Omental fat pad (tissue), 4 donors: ENCODE measurements around the gene KPNA5. TPM values are rescaled to one million over a fixed set of nuclear protein-coding genes. Genes with fewer than 3 reads are reported as not detected.
"Not testable (repeated sequence)": the region's sequence is repeated elsewhere in the genome, so short reads cannot be mapped to it uniquely, and the experiment has no call there.

Source experiments
- ATAC-seq: fragments of 150-250 bp; one replicate; pipeline ENCODE4 v1.9.1; 2016; ENCODE audit warnings: mild to moderate bottlenecking, moderate library complexity; ENCODE audit not compliant: low FRiP score
- DNase-seq: peaks from one replicate; pipeline ENCODE4 v3.0.0-alpha.2; 2019; ENCODE audit warnings: low spot score
- total RNA-seq, 4 donors: library from RNA; depleted of rRNA; stranded (reverse); fragments of >200 nt; gene quantifications; one replicate each; pipeline ENCODE4 v1.1.0, GENCODE V29; 2016
- TF ChIP-seq, protein P1 (sequence below), 3 donors: fragments of 450-650 bp; IDR thresholded peaks; one replicate each; pipeline ENCODE4 v1.5.1; 2016 to 2017; ENCODE audit warnings: antibody characterized with exemption in 3 of 3, mild to moderate bottlenecking in 3 of 3, moderate library complexity in 2 of 3

The KPNA5 gene
- total RNA-seq, 4 donors from 2014 or later: 5.8 to 9.8 (median 8.5) TPM

DNA sequence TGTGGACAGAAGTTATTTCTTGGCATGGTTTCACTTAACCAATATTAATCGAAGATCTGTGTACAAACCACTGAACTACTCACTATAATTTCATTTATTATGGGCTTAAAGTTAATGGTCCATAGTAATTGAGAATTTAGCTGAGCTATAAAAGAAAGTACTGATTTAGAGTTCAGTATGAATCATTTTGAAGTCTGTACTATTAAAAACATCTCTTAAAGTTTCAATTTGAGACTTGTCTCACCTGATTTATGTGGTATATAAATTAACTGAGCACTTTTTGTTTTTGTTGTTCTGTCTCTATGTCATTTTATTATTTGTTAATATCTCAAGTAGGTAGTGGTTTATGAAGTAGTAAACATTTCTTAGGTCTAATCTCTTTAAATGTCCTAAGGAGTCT lies 24.9 kb downstream of the KPNA5 start:
- ATAC-seq (no peak), DNase-seq (no peak)
- TF ChIP-seq, protein P1, sequence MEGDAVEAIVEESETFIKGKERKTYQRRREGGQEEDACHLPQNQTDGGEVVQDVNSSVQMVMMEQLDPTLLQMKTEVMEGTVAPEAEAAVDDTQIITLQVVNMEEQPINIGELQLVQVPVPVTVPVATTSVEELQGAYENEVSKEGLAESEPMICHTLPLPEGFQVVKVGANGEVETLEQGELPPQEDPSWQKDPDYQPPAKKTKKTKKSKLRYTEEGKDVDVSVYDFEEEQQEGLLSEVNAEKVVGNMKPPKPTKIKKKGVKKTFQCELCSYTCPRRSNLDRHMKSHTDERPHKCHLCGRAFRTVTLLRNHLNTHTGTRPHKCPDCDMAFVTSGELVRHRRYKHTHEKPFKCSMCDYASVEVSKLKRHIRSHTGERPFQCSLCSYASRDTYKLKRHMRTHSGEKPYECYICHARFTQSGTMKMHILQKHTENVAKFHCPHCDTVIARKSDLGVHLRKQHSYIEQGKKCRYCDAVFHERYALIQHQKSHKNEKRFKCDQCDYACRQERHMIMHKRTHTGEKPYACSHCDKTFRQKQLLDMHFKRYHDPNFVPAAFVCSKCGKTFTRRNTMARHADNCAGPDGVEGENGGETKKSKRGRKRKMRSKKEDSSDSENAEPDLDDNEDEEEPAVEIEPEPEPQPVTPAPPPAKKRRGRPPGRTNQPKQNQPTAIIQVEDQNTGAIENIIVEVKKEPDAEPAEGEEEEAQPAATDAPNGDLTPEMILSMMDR (IDR thresholded peaks at IDR 0.05): no peak

DNA sequence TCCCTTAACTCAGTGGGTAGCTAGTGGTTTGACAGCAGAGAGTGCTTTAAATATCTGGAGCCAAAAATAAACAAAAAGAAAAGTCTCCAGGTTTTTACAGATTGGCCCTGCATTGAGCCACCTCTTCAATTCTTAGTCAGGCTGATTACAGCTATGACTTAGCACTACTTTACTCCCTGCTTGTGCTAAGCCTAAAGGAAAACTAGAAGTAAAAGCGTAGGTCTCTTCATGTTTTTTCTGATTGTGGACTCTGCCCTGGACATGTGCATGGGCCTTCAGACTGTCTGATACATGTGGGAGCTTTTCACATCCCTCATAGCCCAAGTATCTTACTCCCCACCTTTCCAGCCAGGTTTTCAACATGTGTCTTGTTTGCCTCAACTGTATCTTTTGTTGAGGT lies 33.3 kb downstream of the KPNA5 start:
- TF ChIP-seq, protein P1 (IDR thresholded peaks at IDR 0.05): no peak
- DNase-seq (no peak), ATAC-seq (no peak)

DNA sequence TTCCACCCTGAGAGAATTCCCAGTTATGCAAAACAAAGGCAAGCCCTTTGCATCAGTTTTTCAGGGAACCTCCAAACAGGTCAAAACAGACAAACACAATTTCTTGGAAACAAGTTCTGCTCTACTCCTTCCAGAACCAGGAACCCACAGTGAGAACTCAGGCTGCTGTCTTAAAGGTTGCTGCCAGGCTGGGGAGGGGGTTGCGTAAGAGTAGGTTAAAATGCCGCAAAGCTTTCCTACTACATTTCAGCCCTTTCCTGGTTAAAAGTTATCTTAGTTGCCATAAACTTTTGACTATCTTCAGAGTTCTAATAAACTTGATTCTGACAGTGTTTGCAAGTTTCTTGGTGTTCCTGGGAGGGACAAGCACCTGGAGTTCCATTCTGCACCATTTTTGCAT lies 33.8 kb downstream of the KPNA5 start:
- ATAC-seq: no peak

DNA sequence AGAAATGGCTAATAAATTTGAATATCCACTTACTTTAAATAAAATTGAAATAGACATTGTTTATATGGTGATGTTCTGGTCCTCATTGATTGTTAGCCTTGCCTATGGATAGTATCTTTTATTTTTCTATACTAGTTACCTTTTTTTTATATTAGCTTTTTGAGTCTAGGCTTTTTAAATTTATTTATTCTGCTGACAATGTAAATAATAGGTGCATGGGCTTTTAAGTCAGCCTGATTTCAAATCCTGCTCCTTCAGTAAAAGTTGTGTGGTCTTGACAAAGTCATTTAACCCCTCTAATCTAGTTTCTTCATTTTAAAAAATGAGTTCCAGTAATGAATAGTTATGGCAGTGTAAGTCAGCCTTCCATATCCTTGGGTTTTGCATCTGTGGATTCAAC lies 45.9 kb downstream of the KPNA5 start:
- ATAC-seq (no peak), DNase-seq (no peak)
- TF ChIP-seq, protein P1 (IDR thresholded peaks at IDR 0.05): no peak

More for the DNA sequence above, 33.8 kb downstream of the KPNA5 start:
- TF ChIP-seq, protein P1 (IDR thresholded peaks at IDR 0.05): no peak
- DNase-seq: no peak

DNA sequence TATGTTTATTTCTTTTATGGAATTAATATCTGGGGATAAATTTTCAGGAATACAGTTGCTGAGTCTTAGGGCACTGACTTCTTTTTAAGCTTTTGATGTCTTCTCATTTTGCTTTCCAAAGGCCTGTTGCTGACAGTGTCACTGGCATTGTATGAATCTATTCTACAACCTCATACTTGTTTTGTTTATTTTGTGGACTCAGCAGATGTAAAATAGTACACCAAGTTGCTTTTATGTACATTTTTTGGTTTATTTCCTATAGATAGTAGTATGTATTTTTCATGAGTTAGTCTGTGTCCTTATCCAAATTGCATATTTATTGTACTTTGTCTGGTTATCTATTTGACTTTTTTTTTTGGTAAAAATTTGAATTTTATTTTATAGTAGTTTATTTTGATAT lies 49.5 kb downstream of the KPNA5 start:
- ATAC-seq (no peak), DNase-seq (no peak)
- TF ChIP-seq, protein P1 (IDR thresholded peaks at IDR 0.05): no peak

DNA sequence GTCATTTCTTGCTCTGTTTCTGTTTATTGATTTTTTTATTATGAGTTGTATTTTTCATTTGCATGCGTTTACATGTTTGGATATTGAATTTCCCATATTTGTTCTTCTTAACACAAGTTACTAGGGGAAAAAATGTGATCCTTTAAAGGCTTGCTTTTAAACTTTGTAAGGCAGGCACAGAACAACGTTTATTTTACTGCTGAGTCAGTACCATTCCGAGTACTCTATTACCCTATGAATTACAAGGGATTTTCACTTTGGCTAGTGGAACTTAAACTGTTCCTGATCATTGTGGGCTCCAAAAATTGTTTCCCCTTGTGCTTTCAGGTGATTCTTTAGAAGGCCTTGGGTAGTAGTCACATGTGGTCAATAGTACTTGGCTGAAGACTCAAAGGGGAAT lies 56.0 kb downstream of the KPNA5 start:
- TF ChIP-seq, protein P1 (IDR thresholded peaks at IDR 0.05): no peak
- DNase-seq (no peak), ATAC-seq (no peak)

DNA sequence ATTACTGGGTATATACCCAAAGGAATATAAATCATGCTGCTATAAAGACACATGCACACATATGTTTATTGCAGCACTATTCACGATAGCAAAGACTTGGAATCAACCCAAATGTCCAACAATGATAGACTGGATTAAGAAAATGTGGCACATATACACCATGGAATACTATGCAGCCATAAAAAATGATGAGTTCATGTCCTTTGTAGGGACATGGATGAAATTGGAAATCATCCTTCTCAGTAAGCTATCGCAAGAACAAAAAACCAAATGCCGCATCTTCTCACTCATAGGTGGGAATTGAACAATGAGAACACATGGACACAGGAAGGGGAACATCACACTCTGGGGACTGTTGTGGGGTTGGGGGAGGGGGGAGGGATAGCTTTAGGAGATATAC lies 59.5 kb downstream of the KPNA5 start:
- not testable (repeated sequence) for ATAC-seq

DNA sequence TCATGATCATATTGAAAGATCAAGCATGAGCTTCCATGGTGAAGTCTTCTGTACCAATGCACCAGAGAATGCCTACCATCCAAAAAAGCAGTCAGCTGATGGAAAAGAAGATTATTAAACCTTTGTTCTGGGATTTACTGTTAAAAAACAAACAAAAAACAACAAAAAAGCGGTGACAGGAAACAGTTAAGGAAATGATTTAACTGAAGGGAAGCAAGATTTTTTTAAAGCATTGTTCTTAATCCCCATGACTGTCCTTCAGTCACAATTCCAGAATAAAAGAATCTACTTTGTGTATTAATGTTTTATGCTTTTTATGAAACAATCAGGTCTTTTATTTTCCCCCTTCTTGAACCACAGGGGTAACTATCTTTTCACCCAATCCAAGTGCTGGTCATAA lies 60.6 kb downstream of the KPNA5 start:
- TF ChIP-seq, protein P1 (IDR thresholded peaks at IDR 0.05): no peak
- ATAC-seq (no peak), DNase-seq (no peak)

More for the DNA sequence above, 59.5 kb downstream of the KPNA5 start:
- DNase-seq: not testable (repeated sequence)
